ENCODE measurements around the gene KAZALD1. TPM values are rescaled to one million over a fixed set of nuclear protein-coding genes. Genes with fewer than 3 reads are reported as not detected.
A peak's percentile ranks its signal among the peaks of the same experiment; 100 is the strongest.

Gene KAZALD1
- total RNA-seq, 1 experiment from 2014 or later, result 24.9 TPM

DNA sequence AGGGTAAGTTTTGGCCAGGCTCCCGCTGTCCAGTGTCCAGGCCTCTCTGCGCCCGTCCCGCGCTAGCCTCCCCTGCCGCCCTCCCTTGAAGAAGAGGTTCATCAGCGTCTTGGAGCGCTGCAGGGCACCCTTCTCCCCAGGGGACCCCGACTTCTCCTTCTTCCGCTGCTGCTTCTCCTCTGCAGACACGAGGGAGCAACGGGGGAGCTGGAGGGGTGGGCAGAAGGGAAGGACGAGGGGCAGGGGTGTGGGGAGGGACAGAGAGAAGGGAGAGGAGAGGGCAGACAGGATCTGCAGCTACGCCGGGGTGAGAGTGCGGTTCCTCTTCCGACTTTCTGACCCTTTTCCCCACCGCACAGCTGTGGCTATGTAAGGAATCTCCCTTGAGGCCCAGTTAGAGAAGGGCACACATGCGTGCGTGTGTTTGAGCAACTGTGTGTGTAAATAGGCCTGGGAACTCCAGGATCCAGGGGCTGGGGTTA, 43.6 kb upstream of the KAZALD1 start:
- Histone ChIP-seq H3F3A (ENCODE audit: low read length, unreplicated experiment) (no peaks in the 10 kb centered on the region), H3K4me2 (ENCODE audit: low read length) (no peak overlapping the region), H3K27ac (ENCODE audit: low read length) (no peak overlapping the region), H3K9me3 (ENCODE audit: low read length) (no peaks in the 10 kb centered on the region), H3K9ac (ENCODE audit: low read length) (no peak overlapping the region), H3K27me3 (ENCODE audit: low read length) (no peaks in the 10 kb centered on the region), H4K20me1 (ENCODE audit: low read length) (no peaks in the 10 kb centered on the region), H3K4me3 (ENCODE audit: low read length) (no peak overlapping the region), H2AFZ (ENCODE audit: low read length) (peak overlapping the region; percentile 61; the same call in 1 of the 2 replicates), H3K79me2 (ENCODE audit: low read length) (no peaks in the 10 kb centered on the region), H3K36me3 (ENCODE audit: low read depth, low read length) (no peaks in the 10 kb centered on the region), H3K4me1 (ENCODE audit: insufficient read depth, low read length) (peaks cover 17% of the 10 kb centered on the region), H3K9me2 (replicated peaks; ENCODE audit: low read length) (no peaks in the 10 kb centered on the region)
- no TSS peak for BruUV-seq (replicated peaks)
- ChIA-PET POLR2A (ENCODE audit: unreplicated experiment) (no interaction called here), CTCF (no interaction called here)
- TF ChIP-seq EZH2phosphoT487 (IDR thresholded peaks at IDR 0.05; ENCODE audit: borderline replicate concordance, low read length) (no peak), EZH2 (IDR thresholded peaks at IDR 0.05; ENCODE audit: low read length, unreplicated experiment) (no peak)
- TF ChIP-seq, protein P1, sequence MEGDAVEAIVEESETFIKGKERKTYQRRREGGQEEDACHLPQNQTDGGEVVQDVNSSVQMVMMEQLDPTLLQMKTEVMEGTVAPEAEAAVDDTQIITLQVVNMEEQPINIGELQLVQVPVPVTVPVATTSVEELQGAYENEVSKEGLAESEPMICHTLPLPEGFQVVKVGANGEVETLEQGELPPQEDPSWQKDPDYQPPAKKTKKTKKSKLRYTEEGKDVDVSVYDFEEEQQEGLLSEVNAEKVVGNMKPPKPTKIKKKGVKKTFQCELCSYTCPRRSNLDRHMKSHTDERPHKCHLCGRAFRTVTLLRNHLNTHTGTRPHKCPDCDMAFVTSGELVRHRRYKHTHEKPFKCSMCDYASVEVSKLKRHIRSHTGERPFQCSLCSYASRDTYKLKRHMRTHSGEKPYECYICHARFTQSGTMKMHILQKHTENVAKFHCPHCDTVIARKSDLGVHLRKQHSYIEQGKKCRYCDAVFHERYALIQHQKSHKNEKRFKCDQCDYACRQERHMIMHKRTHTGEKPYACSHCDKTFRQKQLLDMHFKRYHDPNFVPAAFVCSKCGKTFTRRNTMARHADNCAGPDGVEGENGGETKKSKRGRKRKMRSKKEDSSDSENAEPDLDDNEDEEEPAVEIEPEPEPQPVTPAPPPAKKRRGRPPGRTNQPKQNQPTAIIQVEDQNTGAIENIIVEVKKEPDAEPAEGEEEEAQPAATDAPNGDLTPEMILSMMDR (conservative IDR thresholded peaks at IDR 0.05; ENCODE audit: low read depth, low read length), result no peak
- DNase-seq (no peak), ATAC-seq (no peak)
- intact Hi-C loops (cut with micrococcal nuclease), result no loop called here

DNA sequence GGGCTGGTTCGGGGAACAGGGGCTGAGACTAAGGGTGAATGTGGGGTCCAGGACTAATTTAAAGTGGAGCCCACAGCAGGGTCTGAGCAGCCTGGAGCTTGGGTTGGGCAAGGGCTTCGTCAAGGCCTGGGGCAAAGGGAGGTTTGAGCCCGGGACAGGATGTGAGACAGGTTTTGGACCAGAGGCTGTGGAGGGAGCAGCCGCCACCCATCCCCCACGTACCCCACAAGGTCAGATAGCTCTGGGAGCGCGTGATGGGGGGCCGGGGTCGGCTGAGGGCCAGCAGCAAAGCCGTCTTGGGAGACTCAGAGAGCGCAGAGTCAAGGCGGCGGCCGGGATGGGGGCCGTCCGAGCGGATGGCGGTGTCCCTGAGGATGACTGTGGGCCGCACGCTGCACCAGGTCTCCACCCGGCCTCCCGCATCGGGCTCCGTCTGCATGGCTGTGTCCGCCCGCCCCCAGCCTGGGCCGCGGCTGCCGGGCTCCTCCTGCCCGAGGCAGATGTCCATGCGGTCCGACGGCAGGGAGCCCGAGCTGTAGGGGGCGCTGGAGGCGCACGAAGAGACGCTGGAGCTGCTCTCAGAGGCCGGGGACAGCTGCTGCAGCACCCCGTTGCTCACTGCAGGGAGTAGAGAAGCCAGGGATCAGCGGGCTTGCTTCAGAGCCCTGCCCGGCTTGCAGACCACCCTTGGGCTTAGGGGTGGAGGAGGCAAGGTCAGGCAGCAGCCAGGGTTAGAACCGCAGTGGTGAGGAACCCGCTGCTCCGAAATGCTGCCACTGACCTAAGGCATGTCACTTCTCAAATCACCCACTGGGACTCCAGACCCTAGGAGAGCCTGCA, 43.0 kb upstream of the KAZALD1 start:
- Histone ChIP-seq H3K4me3 (ENCODE audit: low read length) (no peak overlapping the region), H3K9ac (ENCODE audit: low read length) (no peak overlapping the region), H3K9me3 (ENCODE audit: low read length) (no peaks in the 10 kb centered on the region), H3K4me1 (ENCODE audit: insufficient read depth, low read length) (peaks cover 12% of the 10 kb centered on the region), H3K4me2 (ENCODE audit: low read length) (peak overlapping the region; percentile 44; the same call in 1 of the 2 replicates), H3F3A (ENCODE audit: low read length, unreplicated experiment) (no peaks in the 10 kb centered on the region), H3K27me3 (ENCODE audit: low read length) (no peaks in the 10 kb centered on the region), H3K9me2 (replicated peaks; ENCODE audit: low read length) (no peaks in the 10 kb centered on the region), H2AFZ (ENCODE audit: low read length) (peak overlapping the region; percentile 61), H3K27ac (ENCODE audit: low read length) (no peak overlapping the region), H3K79me2 (ENCODE audit: low read length) (no peaks in the 10 kb centered on the region), H4K20me1 (ENCODE audit: low read length) (no peaks in the 10 kb centered on the region), H3K36me3 (ENCODE audit: low read depth, low read length) (no peaks in the 10 kb centered on the region)
- BruUV-seq (replicated peaks), result no TSS peak
- TF ChIP-seq, protein P1 (conservative IDR thresholded peaks at IDR 0.05; ENCODE audit: low read depth, low read length), result peak; percentile 74
- no peak for TF ChIP-seq EZH2 (IDR thresholded peaks at IDR 0.05; ENCODE audit: low read length, unreplicated experiment)
- DNase-seq (peak; percentile 77), ATAC-seq (peak; percentile 76)
- ChIA-PET CTCF (interaction anchor here (0.5 to 0.6 kb wide), 2 partner anchors 36 to 72 kb away, joined by 3 read pairs; no protein-coding TSS in a partner anchor), POLR2A (ENCODE audit: unreplicated experiment) (no interaction called here)
- intact Hi-C loops (cut with micrococcal nuclease), result no loop called here

DNA sequence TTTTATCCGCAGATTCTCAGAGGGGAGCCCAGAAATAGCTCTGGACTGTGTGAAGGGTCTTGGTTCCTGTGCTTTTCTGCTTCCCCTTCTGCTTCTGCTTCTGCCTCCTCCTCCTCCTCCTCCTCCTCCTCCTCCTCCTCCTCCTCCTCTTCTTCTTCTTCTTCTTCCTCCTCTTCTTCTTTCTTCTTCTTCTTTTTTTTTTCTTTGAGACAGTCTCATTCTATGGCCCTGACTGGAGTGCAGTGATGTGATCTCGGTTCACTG, 42.4 kb upstream of the KAZALD1 start:
- Histone ChIP-seq H3K9ac (ENCODE audit: low read length) (no peak overlapping the region), H3K4me1 (ENCODE audit: insufficient read depth, low read length) (peaks cover 12% of the 10 kb centered on the region), H3K27ac (ENCODE audit: low read length) (no peak overlapping the region), H3K36me3 (ENCODE audit: low read depth, low read length) (no peaks in the 10 kb centered on the region), H3F3A (ENCODE audit: low read length, unreplicated experiment) (no peaks in the 10 kb centered on the region), H3K4me3 (ENCODE audit: low read length) (no peak overlapping the region), H2AFZ (ENCODE audit: low read length) (no peak overlapping the region), H3K79me2 (ENCODE audit: low read length) (no peaks in the 10 kb centered on the region), H4K20me1 (ENCODE audit: low read length) (no peaks in the 10 kb centered on the region), H3K9me3 (ENCODE audit: low read length) (no peaks in the 10 kb centered on the region), H3K9me2 (replicated peaks; ENCODE audit: low read length) (no peaks in the 10 kb centered on the region), H3K4me2 (ENCODE audit: low read length) (peak overlapping the region; percentile 44; the same call in 1 of the 2 replicates), H3K27me3 (ENCODE audit: low read length) (no peaks in the 10 kb centered on the region)
- DNase-seq, result no peak
- intact Hi-C loops (cut with micrococcal nuclease), result no loop called here
- TF ChIP-seq, protein P1 (conservative IDR thresholded peaks at IDR 0.05; ENCODE audit: low read depth, low read length), result no peak
- TF ChIP-seq EZH2phosphoT487 (IDR thresholded peaks at IDR 0.05; ENCODE audit: borderline replicate concordance, low read length), result no peak
- TF ChIP-seq EZH2 (IDR thresholded peaks at IDR 0.05; ENCODE audit: low read length, unreplicated experiment), result no peak
- no peak for ATAC-seq
- BruUV-seq (replicated peaks), result no TSS peak
- ChIA-PET POLR2A (ENCODE audit: unreplicated experiment) (no interaction called here), CTCF (interaction anchor here (0.5 to 0.6 kb wide), 2 partner anchors 36 to 72 kb away, joined by 3 read pairs; no protein-coding TSS in a partner anchor)
